Gastroesophageal sphincter (tissue), 4 donors: ENCODE results near the gene MCF2L2. TPM values are rescaled to one million over a fixed set of nuclear protein-coding genes. Genes with fewer than 3 reads are reported as not detected.

Experiments used
- ATAC-seq: fragments of 150-250 bp; one replicate; pipeline ENCODE4 v1.9.1; 2016; ENCODE audit warnings: mild to moderate bottlenecking, moderate library complexity
- H3K27ac ChIP-seq, 4 donors: fragments of 200-600 bp; sonication (generic) in 3 of 4; 1 replicate in 3 of 4; 2 replicates in 1 of 4; pipeline ENCODE4 v1.5.1; 2016 to 2019
- H3K27me3 ChIP-seq: fragments of 200-600 bp; sonication (generic); one replicate; pipeline ENCODE4 v1.5.1; 2019
- H3K36me3 ChIP-seq, 2 donors: fragments of 200-600 bp; sonication (generic); one replicate each; pipeline ENCODE4 v1.5.1; 2019; ENCODE audit warnings: control low read depth in 1 of 2
- H3K4me1 ChIP-seq, 3 donors: fragments of 200-600 bp; sonication (generic); 1 replicate in 2 of 3; 2 replicates in 1 of 3; pipeline ENCODE4 v1.5.1; 2016 to 2019; ENCODE audit warnings: control low read depth in 2 of 3
- H3K4me3 ChIP-seq, 2 donors: fragments of 200-600 bp; sonication (generic); one replicate each; pipeline ENCODE4 v1.5.1; 2019; ENCODE audit warnings: mild to moderate bottlenecking in 1 of 2, moderate library complexity in 1 of 2
- H3K9me3 ChIP-seq, 3 donors: fragments of 200-600 bp; sonication (generic); one replicate each; pipeline ENCODE4 v1.5.1; 2017 to 2019; ENCODE audit warnings: control low read depth in 2 of 3
- EP300 ChIP-seq: sonication (generic); formaldehyde crosslinking; IDR thresholded peaks from one replicate; pipeline ENCODE4 v1.6.1; 2017; ENCODE audit warnings: antibody characterized with exemption, mild to moderate bottlenecking
- POLR2A ChIP-seq, 2 donors: fragments of 450-650 bp; IDR thresholded peaks; one replicate each; pipeline ENCODE4 v1.6.1; 2017; ENCODE audit warnings: antibody characterized with exemption in 2 of 2, mild to moderate bottlenecking in 2 of 2, moderate library complexity in 1 of 2
- POLR2AphosphoS5 ChIP-seq: sonication (generic); formaldehyde crosslinking; IDR thresholded peaks from one replicate; pipeline ENCODE4 v1.6.1; 2017; ENCODE audit warnings: antibody characterized with exemption
- WGBS, 2 donors: methylation state at CpG; one replicate each; pipeline ENCODE4 v1.1.5; 2018; ENCODE audit warnings: low coverage in 1 of 2; 5-methylcytosine and 5-hydroxymethylcytosine counted together
- total RNA-seq, 4 donors: library from RNA; depleted of rRNA; stranded (reverse); fragments of >200 nt; gene quantifications; one replicate each; pipeline ENCODE4 v1.1.0, GENCODE V29; 2016
- TF ChIP-seq, protein P1 (sequence below), 4 experiments: fragments of 200-600 bp in 2 of 4; fragments of 450-650 bp in 2 of 4; sonication (generic) in 1 of 4; IDR thresholded peaks; one replicate each; pipeline ENCODE4 v1.5.1; 2017 to 2019; ENCODE audit warnings: antibody characterized with exemption in 4 of 4, mild to moderate bottlenecking in 2 of 4, moderate library complexity in 2 of 4

The MCF2L2 gene
- total RNA-seq, 4 donors from 2014 or later: 0.67 to 4.0 (median 2.7) TPM

DNA sequence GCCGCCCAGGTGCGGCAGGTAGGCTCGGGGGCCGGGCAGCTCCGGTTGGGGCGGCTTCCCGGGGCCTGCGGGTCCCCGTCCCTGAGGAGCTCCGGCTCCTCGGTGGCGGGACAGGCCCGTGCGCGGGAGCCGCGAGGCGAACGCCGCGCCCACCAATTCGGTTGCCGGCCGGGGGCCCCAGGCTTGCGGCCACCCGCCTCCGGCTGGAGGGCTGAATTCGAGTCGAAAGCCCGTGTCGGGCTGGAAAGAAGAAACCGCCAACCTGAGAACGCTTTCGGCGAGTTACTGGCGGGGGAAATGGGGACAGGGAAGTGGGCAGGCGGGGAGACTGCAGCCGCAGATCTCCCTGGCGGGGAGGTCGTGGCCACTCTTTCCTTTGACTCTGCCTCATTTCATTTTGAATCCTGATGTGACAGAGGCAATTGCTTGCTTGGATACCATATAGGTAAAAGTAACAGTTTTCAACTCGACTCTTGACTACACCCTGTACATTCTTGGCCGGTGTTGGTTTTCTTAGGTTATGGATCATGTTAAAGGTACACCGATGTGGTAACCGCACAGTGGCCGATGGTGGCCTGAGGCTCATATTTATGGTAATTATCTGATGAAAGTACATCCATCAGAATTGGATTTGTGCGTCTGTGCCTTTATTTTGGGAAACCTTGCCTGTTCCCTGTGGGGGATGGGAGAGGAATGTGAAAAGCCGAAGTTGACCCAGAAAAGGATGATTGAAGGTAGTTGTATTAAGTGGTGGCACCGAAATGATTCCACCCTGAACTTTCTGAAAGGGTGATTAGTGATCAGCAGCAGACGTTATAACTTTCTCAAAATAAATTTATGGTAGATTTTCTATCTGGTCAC is 173.7 kb downstream of the MCF2L2 start:
- WGBS, 2 donors: 51 to 69% methylated on average over 12 to 19 of the region's 49 CpGs
- peak overlapping the region; percentile 11 to 88 (median 86) for H3K27ac ChIP-seq

DNA sequence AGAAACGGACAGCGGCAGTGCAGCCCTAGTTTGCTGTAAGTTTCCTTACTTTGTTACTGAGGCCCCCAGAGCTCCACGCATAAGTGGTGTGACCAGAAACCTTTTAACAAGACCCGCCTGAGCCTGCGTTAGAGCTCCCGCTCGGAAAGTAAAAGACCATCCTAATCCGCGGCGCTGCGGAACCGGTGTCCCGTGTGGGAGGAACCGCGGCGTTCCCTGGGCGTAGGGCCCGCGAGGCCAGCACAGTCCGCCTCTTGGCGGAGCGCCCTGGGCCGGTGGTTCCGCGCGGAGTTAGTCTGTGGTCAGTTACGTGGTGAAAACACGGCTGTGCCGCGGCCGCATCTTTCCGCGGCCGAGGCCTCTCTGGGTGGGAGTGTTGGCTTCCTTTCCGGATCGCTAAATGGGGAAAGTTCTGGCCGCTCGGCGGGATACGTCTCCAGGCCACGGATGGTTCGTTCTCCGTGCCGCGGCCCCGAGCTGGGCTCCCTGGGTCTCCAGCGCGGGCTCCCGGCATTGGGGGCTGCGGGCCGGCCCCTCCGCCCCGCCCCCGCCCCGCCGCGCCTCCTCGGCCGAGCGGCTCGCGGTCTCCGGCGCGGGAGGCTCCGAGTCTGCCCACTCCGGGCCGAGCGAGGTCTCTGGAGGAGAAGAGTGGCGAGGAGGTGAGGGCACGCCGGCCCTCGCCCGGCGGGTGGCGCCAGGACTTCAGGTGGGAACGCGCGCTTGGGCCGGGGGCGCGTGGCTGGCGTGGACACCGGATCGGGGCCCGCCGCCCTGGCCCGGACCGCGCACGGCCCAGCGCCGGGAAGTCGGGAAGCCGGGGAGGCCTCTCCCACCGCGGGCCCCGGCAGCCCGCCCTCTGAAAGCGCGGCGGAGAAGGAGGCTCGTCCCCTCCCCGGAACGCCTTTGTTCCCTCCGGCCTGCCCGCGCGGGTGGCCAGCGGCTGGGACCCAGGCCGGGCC is 174.6 kb downstream of the MCF2L2 start:
- H3K36me3 ChIP-seq: no peaks in the 10 kb centered on the region
- TF ChIP-seq POLR2A (IDR thresholded peaks at IDR 0.05) (peak in 1 of 2 donors; percentile 28), EP300 (no peak), POLR2AphosphoS5 (peak; percentile 59)
- TF ChIP-seq, protein P1, sequence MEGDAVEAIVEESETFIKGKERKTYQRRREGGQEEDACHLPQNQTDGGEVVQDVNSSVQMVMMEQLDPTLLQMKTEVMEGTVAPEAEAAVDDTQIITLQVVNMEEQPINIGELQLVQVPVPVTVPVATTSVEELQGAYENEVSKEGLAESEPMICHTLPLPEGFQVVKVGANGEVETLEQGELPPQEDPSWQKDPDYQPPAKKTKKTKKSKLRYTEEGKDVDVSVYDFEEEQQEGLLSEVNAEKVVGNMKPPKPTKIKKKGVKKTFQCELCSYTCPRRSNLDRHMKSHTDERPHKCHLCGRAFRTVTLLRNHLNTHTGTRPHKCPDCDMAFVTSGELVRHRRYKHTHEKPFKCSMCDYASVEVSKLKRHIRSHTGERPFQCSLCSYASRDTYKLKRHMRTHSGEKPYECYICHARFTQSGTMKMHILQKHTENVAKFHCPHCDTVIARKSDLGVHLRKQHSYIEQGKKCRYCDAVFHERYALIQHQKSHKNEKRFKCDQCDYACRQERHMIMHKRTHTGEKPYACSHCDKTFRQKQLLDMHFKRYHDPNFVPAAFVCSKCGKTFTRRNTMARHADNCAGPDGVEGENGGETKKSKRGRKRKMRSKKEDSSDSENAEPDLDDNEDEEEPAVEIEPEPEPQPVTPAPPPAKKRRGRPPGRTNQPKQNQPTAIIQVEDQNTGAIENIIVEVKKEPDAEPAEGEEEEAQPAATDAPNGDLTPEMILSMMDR (IDR thresholded peaks at IDR 0.05): peak in 1 of 4 experiments; percentile 11
- H3K4me3 ChIP-seq: peak overlapping the region; percentile 58 to 95
- ATAC-seq: peak; percentile 84
- peak overlapping the region; percentile 11 to 88 (median 86) for H3K27ac ChIP-seq
- peaks cover 0 to 24% (median 0%) of the 10 kb centered on the region in 3 donors for H3K4me1 ChIP-seq
- WGBS, 2 donors: no CpG with 5 or more reads among the region's 111 CpGs
- H3K27me3 ChIP-seq: no peaks in the 10 kb centered on the region
- no peaks in the 10 kb centered on the region for H3K9me3 ChIP-seq

More for the DNA sequence above, 173.7 kb downstream of the MCF2L2 start:
- no peak for TF ChIP-seq POLR2AphosphoS5
- no peak for TF ChIP-seq EP300
- TF ChIP-seq, protein P1 (IDR thresholded peaks at IDR 0.05): no peak
- no peak for TF ChIP-seq POLR2A (IDR thresholded peaks at IDR 0.05)
- Histone ChIP-seq H3K4me1 (peaks cover 0 to 29% (median 0%) of the 10 kb centered on the region in 3 donors), H3K9me3 (no peaks in the 10 kb centered on the region), H3K4me3 (peak overlapping the region; percentile 58 to 95), H3K27me3 (no peaks in the 10 kb centered on the region), H3K36me3 (no peaks in the 10 kb centered on the region)
- peak; percentile 6 for ATAC-seq

DNA sequence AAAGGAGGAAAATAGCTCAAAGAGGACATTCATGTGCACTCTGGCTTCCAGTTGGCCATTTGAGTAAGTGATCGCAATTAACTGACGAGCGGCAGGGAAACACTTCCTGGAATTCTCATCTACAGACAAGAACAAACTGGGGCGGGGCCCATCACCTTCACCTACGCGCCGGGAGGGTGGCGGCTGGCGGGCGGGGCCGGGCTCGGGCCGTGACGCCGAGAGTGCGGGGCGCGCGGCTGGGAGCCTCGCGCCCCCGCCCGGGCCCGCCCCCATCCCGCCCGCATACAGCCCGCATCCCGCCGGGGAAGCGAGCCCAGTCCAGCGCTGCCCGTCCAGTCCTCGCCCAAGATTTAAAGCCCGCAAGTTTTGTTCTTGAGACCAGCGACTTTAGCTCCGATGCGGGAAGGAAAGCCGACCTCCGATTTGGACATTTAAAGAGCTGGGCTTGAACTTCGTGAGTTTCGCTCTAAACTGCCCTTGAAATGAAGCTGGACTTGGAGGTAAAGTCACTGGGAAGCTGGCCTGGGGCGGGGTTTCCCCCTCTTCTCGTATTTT is 175.4 kb downstream of the MCF2L2 start, which contains the start of gene B3GNT5:
B3GNT5 (plus strand) TSS at position 281 of the 555 bp plus-strand sequence. CDS start 16,546 bp downstream, outside the sequence.
- Histone ChIP-seq H3K4me1 (peaks cover 0 to 24% (median 0%) of the 10 kb centered on the region in 3 donors), H3K27me3 (no peaks in the 10 kb centered on the region), H3K27ac (peak within 1 kb of the TSS; percentile 11 to 88 (median 86)), H3K4me3 (peak within 1 kb of the TSS; percentile 58 to 95), H3K36me3 (no peaks in the 10 kb centered on the region), H3K9me3 (no peaks in the 10 kb centered on the region)
- WGBS, 2 donors: 0% methylated on average over 2 of the region's 43 CpGs; no CpG with 5 or more reads in 1 of the 2 donors
- peak; percentile 46 for ATAC-seq
- no peak for TF ChIP-seq EP300
- no peak for TF ChIP-seq POLR2A (IDR thresholded peaks at IDR 0.05)
- TF ChIP-seq, protein P1 (IDR thresholded peaks at IDR 0.05): no peak
- no peak for TF ChIP-seq POLR2AphosphoS5

DNA sequence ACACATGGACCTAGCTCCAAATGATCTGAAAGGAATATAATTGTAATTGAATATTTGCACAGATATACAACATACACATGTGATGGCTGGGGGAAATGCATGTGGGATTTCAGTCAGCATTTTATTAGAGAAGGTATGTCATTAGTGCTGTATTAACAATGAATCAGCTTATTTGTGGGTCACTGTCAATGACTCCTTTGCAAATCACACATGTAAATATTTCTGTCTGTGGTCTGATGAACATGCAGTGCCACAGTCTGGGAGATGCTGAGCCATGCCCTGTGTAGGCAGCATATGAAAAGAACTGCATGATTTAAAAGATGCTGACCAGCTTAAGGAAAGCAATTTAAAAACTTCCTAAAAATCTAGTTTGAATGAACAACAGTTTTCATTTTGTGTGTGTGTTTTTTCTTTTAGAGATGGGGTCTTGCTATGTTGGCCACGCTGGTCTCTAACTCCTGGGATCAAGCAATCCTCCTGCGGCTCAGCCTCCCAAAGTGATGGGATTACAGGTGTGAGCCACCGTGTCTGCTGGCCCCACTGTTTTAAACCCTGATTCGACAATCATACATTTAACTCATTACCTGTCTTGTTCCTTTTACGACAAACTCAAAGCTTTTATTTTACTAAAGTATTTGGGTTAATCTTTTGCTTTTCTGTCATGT is 176.2 kb downstream of the MCF2L2 start:
- peak overlapping the region in 1 of 4 donors; percentile 88 for H3K27ac ChIP-seq
- no peak for ATAC-seq
- H3K4me1 ChIP-seq: peaks cover 0 to 24% (median 0%) of the 10 kb centered on the region in 3 donors
- WGBS, 2 donors: 75 to 88% methylated on average over 4 to 5 of the region's 5 CpGs
- H3K9me3 ChIP-seq: no peaks in the 10 kb centered on the region
- TF ChIP-seq EP300 (no peak), POLR2AphosphoS5 (no peak), POLR2A (IDR thresholded peaks at IDR 0.05) (no peak)
- TF ChIP-seq, protein P1 (IDR thresholded peaks at IDR 0.05): no peak
- H3K27me3 ChIP-seq: no peaks in the 10 kb centered on the region
- H3K36me3 ChIP-seq: no peaks in the 10 kb centered on the region
- peak overlapping the region in 1 of 2 donors; percentile 95 for H3K4me3 ChIP-seq
